Lower lobe of right lung (tissue), 2 donors: ENCODE data around the gene IL17RC. TPM values are rescaled to one million over a fixed set of nuclear protein-coding genes. Genes with fewer than 3 reads are reported as not detected.
"Not testable (repeated sequence)": the region's sequence is repeated elsewhere in the genome, so short reads cannot be mapped to it uniquely, and the experiment has no call there.

Experiments used
- ATAC-seq, 2 donors: fragments of 200-7000 bp; cut with Tn5 transposase; one replicate each; pipeline ENCODE4 v1.9.1; 2020 to 2022; ENCODE audit warnings: mild to moderate bottlenecking in 2 of 2, moderate library complexity in 2 of 2
- DNase-seq: peaks from one replicate; pipeline ENCODE4 v3.0.0-alpha.2; 2020
- H3K27ac ChIP-seq: fragments of 200-600 bp; one replicate; pipeline ENCODE4 v1.8.0; 2022
- H3K27me3 ChIP-seq: fragments of 200-600 bp; one replicate; pipeline ENCODE4 v1.8.0; 2022; ENCODE audit warnings: low read depth
- H3K36me3 ChIP-seq: fragments of 200-600 bp; one replicate; pipeline ENCODE4 v1.8.0; 2022; ENCODE audit warnings: mild to moderate bottlenecking
- H3K4me1 ChIP-seq: fragments of 200-600 bp; one replicate; pipeline ENCODE4 v1.8.0; 2022
- H3K4me3 ChIP-seq: fragments of 200-600 bp; one replicate; pipeline ENCODE4 v1.8.0; 2022; ENCODE audit warnings: mild to moderate bottlenecking
- H3K9me3 ChIP-seq: fragments of 200-600 bp; one replicate; pipeline ENCODE4 v1.8.0; 2022
- CTCF ChIP-seq: fragments of 200-600 bp; IDR thresholded peaks from one replicate; pipeline ENCODE4 v1.8.0; 2022; ENCODE audit warnings: antibody characterized with exemption, mild to moderate bottlenecking
- intact Hi-C: fragments of 100-400 bp; cut with DNase I; formaldehyde crosslinking; loops from one replicate; pipeline ENCODE4 v1.11.0; 2022
- long read RNA-seq: library from polyadenylated mRNA; unstranded; transcript quantifications from one replicate; pipeline ENCODE4 v2.0.0, GENCODE V29; 2021
- total RNA-seq: library from RNA; stranded (reverse); fragmentation: NEBNext Ultra II Directional; extraction: Animal tissue kit (Norgen Biotek cat#: 25700); gene quantifications from one replicate; pipeline ENCODE4 v1.2.1, GENCODE V29; 2021
- donor health status: DM: no; HTN: yes; CAD: no; lungs with severe emphysema.

IL17RC gene
- total RNA-seq: 27.2 TPM
- long read RNA-seq, transcript IL17RC-202 (18 exons, 2,388 nt): major isoform, 8 of 41 reads
- long read RNA-seq, partial matches to known transcripts: 11 of 41 reads
- long read RNA-seq, other reads (novel, unspliced or antisense): 16 of 41 reads

GRCh38 chr3:9916734-9917680 lies at the start of gene IL17RC:
IL17RC (plus strand) TSS chr3:9917098; CDS start chr3:9917316, 218 bp downstream.
- Histone ChIP-seq H3K4me3 (peak within 1 kb of the TSS; percentile 68), H3K27me3 (no peaks in the 10 kb centered on the region), H3K9me3 (no peaks in the 10 kb centered on the region), H3K36me3 (peaks cover 6% of the 10 kb centered on the region), H3K27ac (peak within 1 kb of the TSS; percentile 90), H3K4me1 (peaks cover 39% of the 10 kb centered on the region)
- TF ChIP-seq CTCF: no peak
- peak; percentile 91 to 92 for ATAC-seq
- intact Hi-C loops: no loop called here
- DNase-seq: peak; percentile 90

- TF ChIP-seq CTCF: no peak
- DNase-seq (no peak), ATAC-seq (no peak)
- H3K36me3 ChIP-seq: no peaks in the 10 kb centered on the region
- no peaks in the 10 kb centered on the region for H3K9me3 ChIP-seq
- peak overlapping the region; percentile 11 for H3K27ac ChIP-seq
- H3K4me3 ChIP-seq: no peak overlapping the region
- intact Hi-C loops: no loop called here
- no peaks in the 10 kb centered on the region for H3K27me3 ChIP-seq
- peaks cover 35% of the 10 kb centered on the region for H3K4me1 ChIP-seq
Measured at GRCh38 chr3:9867106-9867505, 49.8 kb upstream of the IL17RC start.

GRCh38 chr3:9869955-9870354 lies 46.9 kb upstream of the IL17RC start:
- no peaks in the 10 kb centered on the region for H3K9me3 ChIP-seq
- H3K4me1 ChIP-seq: peaks cover 9% of the 10 kb centered on the region
- DNase-seq (no peak), ATAC-seq (no peak)
- no peak overlapping the region for H3K27ac ChIP-seq
- no peaks in the 10 kb centered on the region for H3K36me3 ChIP-seq
- TF ChIP-seq CTCF: no peak
- intact Hi-C loops: no loop called here
- no peaks in the 10 kb centered on the region for H3K27me3 ChIP-seq
- H3K4me3 ChIP-seq: no peak overlapping the region

- no peak overlapping the region for H3K4me3 ChIP-seq
- no peak for TF ChIP-seq CTCF
- no peaks in the 10 kb centered on the region for H3K4me1 ChIP-seq
- H3K9me3 ChIP-seq: no peaks in the 10 kb centered on the region
- H3K36me3 ChIP-seq: no peaks in the 10 kb centered on the region
- intact Hi-C loops: no loop called here
- DNase-seq (no peak), ATAC-seq (no peak)
- H3K27me3 ChIP-seq: no peaks in the 10 kb centered on the region
- H3K27ac ChIP-seq: no peak overlapping the region
Measured at GRCh38 chr3:9870978-9871377, 45.9 kb upstream of the IL17RC start.

GRCh38 chr3:9872067-9872466 lies 44.8 kb upstream of the IL17RC start:
- ATAC-seq, H3K27me3 ChIP-seq, H3K4me1 ChIP-seq, DNase-seq, H3K36me3 ChIP-seq, H3K27ac ChIP-seq, intact Hi-C loops, H3K4me3 ChIP-seq, H3K9me3 ChIP-seq: not testable (repeated sequence)

- ATAC-seq (no peak), DNase-seq (no peak)
- Histone ChIP-seq H3K9me3 (no peaks in the 10 kb centered on the region), H3K27ac (no peak overlapping the region), H3K4me3 (no peak overlapping the region), H3K4me1 (no peaks in the 10 kb centered on the region), H3K36me3 (no peaks in the 10 kb centered on the region), H3K27me3 (no peaks in the 10 kb centered on the region)
- intact Hi-C loops: no loop called here
- no peak for TF ChIP-seq CTCF
Measured at GRCh38 chr3:9875448-9875847, 41.5 kb upstream of the IL17RC start.

GRCh38 chr3:9876255-9876654 lies 40.6 kb upstream of the IL17RC start:
- H3K27ac ChIP-seq, H3K36me3 ChIP-seq, ATAC-seq, H3K27me3 ChIP-seq, H3K4me1 ChIP-seq, intact Hi-C loops, DNase-seq, H3K4me3 ChIP-seq, H3K9me3 ChIP-seq: not testable (repeated sequence)
